K562 (cell line): ENCODE measurements around the gene HERC3. TPM values are rescaled to one million over a fixed set of nuclear protein-coding genes. Genes with fewer than 3 reads are reported as not detected.

ENCODE experiments used
- ATAC-seq: fragments of 200-7000 bp; cut with Tn5 transposase; 3 replicates; pipeline ENCODE4 v1.9.1; 2020; ENCODE audit warnings: moderate library complexity
- BruUV-seq: library from RNA; stranded (reverse); fragments of 400-500 nt; replicated peaks from 2 replicates; lab custom pipeline; 2021; lab: Mats Ljungman, UMichigan
- CTCF ChIA-PET: fragments of 300-600 bp; formaldehyde crosslinking; extraction: SDS; loops from one replicate; lab custom pipeline; 2021; ENCODE audit warnings: low intra/inter-chr PET ratio; lab: Yijun Ruan, JAX
- POLR2A ChIA-PET: fragments of 300-600, 350-650 bp; sonication (Branson Sonifier 250); formaldehyde crosslinking; extraction: SDS; loops from one replicate; lab custom pipeline; 2021; ENCODE audit warnings: antibody characterized with exemption, inconsistent platforms; lab: Yijun Ruan, JAX
- DNase-seq, 4 experiments: peaks; one replicate each; pipeline versions ENCODE4 v3.0.0 to v3.0.0-alpha.2; 2011 to 2018; ENCODE audit warnings: low spot score in 3 of 4, mixed read lengths in 3 of 4; ENCODE audit errors: extremely low read depth in 1 of 4
- FAIRE-seq: peaks from 2 replicates; lab custom pipeline; 2011; peaks lifted over from hg19 to GRCh38; lab: Jason Lieb, UNC
- H2AFZ ChIP-seq: 2 replicates; pipeline ENCODE4 v1.6.0; 2011; ENCODE audit warnings: low read depth, low read length, control low read depth, inconsistent platforms
- H3K27ac ChIP-seq: fragments of 200-600 bp; 3 replicates; pipeline ENCODE4 v1.8.0; 2011; ENCODE audit warnings: low read depth, mild to moderate bottlenecking, control low read depth, inconsistent platforms, low read length, moderate library complexity, mixed read lengths; ENCODE audit errors: extremely low read depth
- H3K27me3 ChIP-seq, 2 experiments: fragments of 300-600 bp in 1 of 2; 2 replicates in 1 of 2; 3 replicates in 1 of 2; pipeline versions ENCODE4 v1.6.0 to v1.8.0; 2011; ENCODE audit warnings: inconsistent platforms in 2 of 2, low read length in 2 of 2, mild to moderate bottlenecking in 1 of 2, mixed read lengths in 1 of 2, moderate library complexity in 1 of 2; ENCODE audit not compliant: control insufficient read depth in 2 of 2, insufficient read depth in 2 of 2
- H3K36me3 ChIP-seq: fragments of 300-600 bp; 3 replicates; pipeline ENCODE4 v1.8.0; 2011; ENCODE audit warnings: mild to moderate bottlenecking, low read length, inconsistent platforms; ENCODE audit not compliant: control insufficient read depth, insufficient read depth
- H3K4me1 ChIP-seq, 2 experiments: fragments of 200-600 bp in 1 of 2; replicated peaks in 1 of 2; 2 replicates in 1 of 2; 3 replicates in 1 of 2; pipeline versions ENCODE4 v1.5.1 to v1.8.0; 2011; ENCODE audit warnings: inconsistent platforms in 2 of 2, low read length in 2 of 2, mild to moderate bottlenecking in 1 of 2, mixed read lengths in 1 of 2, moderate library complexity in 1 of 2; ENCODE audit not compliant: control insufficient read depth in 2 of 2, insufficient read depth in 2 of 2
- H3K4me2 ChIP-seq: 2 replicates; pipeline ENCODE4 v1.6.1; 2011; ENCODE audit warnings: low read length, control low read depth, inconsistent platforms, mixed read lengths; ENCODE audit not compliant: insufficient read depth
- H3K4me3 ChIP-seq: fragments of 200-600 bp; sonication (generic), shearing (Covaris generic); 2 replicates; pipeline ENCODE4 v1.5.1; 2016; ENCODE audit warnings: control low read depth, inconsistent platforms
- H3K79me2 ChIP-seq: fragments of 200-600 bp; 3 replicates; pipeline ENCODE4 v1.8.0; 2011; ENCODE audit warnings: low read length, inconsistent platforms; ENCODE audit not compliant: control insufficient read depth, insufficient read depth
- H3K9ac ChIP-seq, 2 experiments: 2 replicates each; pipeline versions ENCODE4 v1.6.0 to v1.6.1; 2011; ENCODE audit warnings: low read depth in 2 of 2, low read length in 2 of 2, control low read depth in 1 of 2, inconsistent platforms in 1 of 2, mild to moderate bottlenecking in 1 of 2, mixed read lengths in 1 of 2; ENCODE audit not compliant: insufficient read depth in 1 of 2
- H3K9me1 ChIP-seq: one replicate; pipeline ENCODE4 v1.6.0; 2011; ENCODE audit warnings: inconsistent platforms, mild to moderate bottlenecking, low read length, moderate library complexity; ENCODE audit not compliant: control insufficient read depth, insufficient read depth
- H3K9me3 ChIP-seq: replicated peaks from 2 replicates; pipeline ENCODE4 v1.5.1; 2011; ENCODE audit warnings: low read depth, low read length, inconsistent platforms; ENCODE audit not compliant: control insufficient read depth, insufficient read depth
- H4K20me1 ChIP-seq: replicated peaks from 2 replicates; pipeline ENCODE4 v1.6.1; 2011; ENCODE audit warnings: low read length, inconsistent platforms, mixed read lengths; ENCODE audit not compliant: control insufficient read depth, insufficient read depth
- CREB1 ChIP-seq, 2 experiments: sonication (generic) in 1 of 2; formaldehyde crosslinking in 1 of 2; IDR thresholded peaks; 2 replicates each; pipeline versions ENCODE4 v1.6.1 to v1.8.0; 2012 to 2022; ENCODE audit warnings: inconsistent platforms in 1 of 2, mild to moderate bottlenecking in 1 of 2, missing genetic modification reagents in 1 of 2, moderate library complexity in 1 of 2
- ESRRB ChIP-seq: fragments of 250-450 bp; sonication (Bioruptor Pico); IDR thresholded peaks from 2 replicates; pipeline ENCODE4 v1.5.0; 2020; ENCODE audit warnings: mild to moderate bottlenecking, moderate library complexity, borderline replicate concordance
- FOXJ2 ChIP-seq: fragments of 200-800 bp; sonication (Bioruptor generic); IDR thresholded peaks from 2 replicates; pipeline ENCODE4 v1.6.1; 2016; ENCODE audit warnings: missing genetic modification characterization, missing compliant biosample characterization
- GTF3C2 ChIP-seq: IDR thresholded peaks from 3 replicates; pipeline ENCODE4 v1.6.1; 2011; ENCODE audit warnings: borderline replicate concordance, mild to moderate bottlenecking, moderate library complexity; ENCODE audit not compliant: insufficient read length; ENCODE audit errors: extremely low read depth
- MGA ChIP-seq: fragments of 450-650 bp; IDR thresholded peaks from 2 replicates; pipeline ENCODE4 v1.6.1; 2016; ENCODE audit warnings: mild to moderate bottlenecking, moderate library complexity
- PREB ChIP-seq: sonication (generic); formaldehyde crosslinking; IDR thresholded peaks from 2 replicates; pipeline ENCODE4 v1.8.1; 2023; ENCODE audit warnings: mild to moderate bottlenecking, missing genetic modification reagents
- WGBS: fragments of 100-300 bp; shearing (Covaris generic); methylation state at CpG from one replicate; pipeline ENCODE4 v1.1.6; 2016; ENCODE audit warnings: low coverage, mixed read lengths; ENCODE audit not compliant: insufficient coverage; ENCODE audit errors: missing lambda C conversion rate; 5-methylcytosine and 5-hydroxymethylcytosine counted together
- in situ Hi-C: fragments of 300-500 bp; cut with MboI; formaldehyde crosslinking; loops from 4 replicates; pipeline ENCODE4 v1.15.0; 2018; ENCODE audit warnings: inconsistent platforms, mixed read lengths
- intact Hi-C: fragments of 100-400 bp; cut with micrococcal nuclease; formaldehyde crosslinking; loops from 2 replicates; pipeline ENCODE4 v1.14.2; 2022
- polyA plus RNA-seq, 8 experiments: library from polyadenylated mRNA; depleted of rRNA in 4 of 8; stranded (reverse) in 5 of 8; unstranded in 3 of 8; fragments of >200 nt; fragmentation: Nextera tagmentation in 2 of 8; fragmentation: Illumina TruSeq in 1 of 8; extraction: Ambion mirVana in 2 of 8; extraction: Trizol in 1 of 8; gene quantifications; 2 replicates each; pipeline versions ENCODE4 v1.2.1 to v1.2.3, GENCODE V29; 2011 to 2014; ENCODE audit warnings: inconsistent platforms in 1 of 8, missing spikeins in 1 of 8
- total RNA-seq, 7 experiments: library from RNA; depleted of rRNA in 6 of 7; stranded (reverse); fragments of >200 nt in 6 of 7; fragmentation: Illumina TruSeq in 2 of 7; extraction: Trizol in 2 of 7; gene quantifications; 2 replicates each; pipeline versions ENCODE4 v1.2.1 to v1.2.3, GENCODE V29; 2011 to 2021; ENCODE audit warnings: low replicate concordance in 1 of 7

The HERC3 gene
- total and polyA plus RNA-seq, 9 of the 15 experiments (the other 6 are each of a cell fraction or from before 2014, with no cell fraction given): 1.8 to 13.1 (median 7.6) TPM

GRCh38 chr4:88614058-88614457 lies 21.8 kb downstream of the HERC3 start:
- no peaks in the 10 kb centered on the region for H3K79me2 ChIP-seq
- H3K4me2 ChIP-seq: no peak overlapping the region
- H4K20me1 ChIP-seq: no peaks in the 10 kb centered on the region
- H3K9ac ChIP-seq: no peak overlapping the region
- no peaks in the 10 kb centered on the region for H3K27me3 ChIP-seq
- ATAC-seq (no peak), FAIRE-seq (no peak), DNase-seq (no peak)
- in situ Hi-C loops: no loop called here
- H3K9me1 ChIP-seq: no peaks in the 10 kb centered on the region
- H3K27ac ChIP-seq: no peak overlapping the region
- POLR2A ChIA-PET: no interaction called here
- no peaks in the 10 kb centered on the region for H3K9me3 ChIP-seq
- H3K4me3 ChIP-seq: no peak overlapping the region
- no peak overlapping the region for H2AFZ ChIP-seq
- intact Hi-C loops: no loop called here
- no TSS peak for BruUV-seq
- H3K36me3 ChIP-seq: no peaks in the 10 kb centered on the region; the same call in 2 of the 3 replicates
- no peaks in the 10 kb centered on the region for H3K4me1 ChIP-seq
- CTCF ChIA-PET: no interaction called here
- 5% methylated on average over 1 of the region's 1 CpG for WGBS
- TF ChIP-seq PREB (CRISPR knock-in tag): no peak
- TF ChIP-seq ESRRB (CRISPR knock-in tag): no peak
- TF ChIP-seq MGA: no peak
- no peak for TF ChIP-seq CREB1 (IDR thresholded peaks at IDR 0.05)
- no peak for TF ChIP-seq CREB1 (CRISPR knock-in tag; IDR thresholded peaks at IDR 0.05)
- TF ChIP-seq GTF3C2: no peak
- TF ChIP-seq FOXJ2 (tag): no peak
